Large intestine (tissue), 3 donors: ENCODE data around the gene RAD51B. TPM values are rescaled to one million over a fixed set of nuclear protein-coding genes. Genes with fewer than 3 reads are reported as not detected.

Experiments
- DNase-seq, 2 donors: peaks; one replicate each; pipeline versions ENCODE4 v3.0.0 to v3.0.0-alpha.2; 2013
- H3K27ac ChIP-seq: one replicate; pipeline ENCODE4 v1.5.1; 2013; ENCODE audit warnings: low read length
- H3K27me3 ChIP-seq: 2 replicates; pipeline ENCODE4 v1.6.1; 2013; ENCODE audit warnings: low read length; ENCODE audit not compliant: control insufficient read depth, insufficient read depth
- H3K36me3 ChIP-seq: 2 replicates; pipeline ENCODE4 v1.6.1; 2013; ENCODE audit warnings: low read length; ENCODE audit not compliant: control insufficient read depth, insufficient read depth
- H3K4me1 ChIP-seq: one replicate; pipeline ENCODE4 v1.6.1; 2013; ENCODE audit warnings: low read length; ENCODE audit not compliant: control insufficient read depth, insufficient read depth
- H3K4me3 ChIP-seq: one replicate; pipeline ENCODE4 v1.5.1; 2013; ENCODE audit warnings: low read length
- H3K9me3 ChIP-seq: one replicate; pipeline ENCODE4 v1.6.1; 2013; ENCODE audit warnings: mild to moderate bottlenecking, low read depth, low read length, moderate library complexity; ENCODE audit not compliant: control insufficient read depth
- WGBS: methylation state at CpG from one replicate; pipeline ENCODE4 v1.1.5; 2013; ENCODE audit warnings: low lambda C conversion rate; ENCODE audit not compliant: insufficient coverage; 5-methylcytosine and 5-hydroxymethylcytosine counted together
- polyA plus RNA-seq: library from polyadenylated mRNA; unstranded; fragments of 120-200 nt; gene quantifications from one replicate; pipeline ENCODE4 v1.2.1, GENCODE V29; 2013

RAD51B gene
- polyA plus RNA-seq, 1 donor, result 6.4 TPM

- no peak for DNase-seq
- no peak overlapping the region for H3K4me3 ChIP-seq
- H3K36me3 ChIP-seq, result peaks cover 4% of the 10 kb centered on the region
- WGBS, result 80% methylated on average over 1 of the region's 1 CpG
- no peaks in the 10 kb centered on the region for H3K4me1 ChIP-seq
- no peaks in the 10 kb centered on the region for H3K9me3 ChIP-seq
- no peak overlapping the region for H3K27ac ChIP-seq
- H3K27me3 ChIP-seq, result no peaks in the 10 kb centered on the region
Measured at GRCh38 chr14:67833403-67833802, 13.8 kb downstream of the RAD51B start.

GRCh38 chr14:67835596-67835995 lies 16.0 kb downstream of the RAD51B start:
- no peaks in the 10 kb centered on the region for H3K9me3 ChIP-seq
- DNase-seq, result no peak
- H3K36me3 ChIP-seq, result peaks cover 4% of the 10 kb centered on the region
- no peaks in the 10 kb centered on the region for H3K27me3 ChIP-seq
- H3K4me3 ChIP-seq, result no peak overlapping the region
- H3K4me1 ChIP-seq, result no peaks in the 10 kb centered on the region
- no peak overlapping the region for H3K27ac ChIP-seq

GRCh38 chr14:67837011-67837624 lies 17.5 kb downstream of the RAD51B start:
- Histone ChIP-seq H3K36me3 (peaks cover 4% of the 10 kb centered on the region), H3K4me3 (no peak overlapping the region), H3K27me3 (no peaks in the 10 kb centered on the region), H3K27ac (no peak overlapping the region), H3K4me1 (no peaks in the 10 kb centered on the region), H3K9me3 (no peaks in the 10 kb centered on the region)
- WGBS, result no CpG with 5 or more reads among the region's 2 CpGs
- peak; percentile 57 to 69 for DNase-seq

- H3K9me3 ChIP-seq, result peaks cover 14% of the 10 kb centered on the region
- no peak overlapping the region for H3K4me3 ChIP-seq
- no peaks in the 10 kb centered on the region for H3K36me3 ChIP-seq
- H3K27ac ChIP-seq, result no peak overlapping the region
- no peaks in the 10 kb centered on the region for H3K27me3 ChIP-seq
- WGBS, result no CpG with 5 or more reads among the region's 17 CpGs
- no peaks in the 10 kb centered on the region for H3K4me1 ChIP-seq
- no peak for DNase-seq
Measured at GRCh38 chr14:67846029-67846610, 26.5 kb downstream of the RAD51B start.

GRCh38 chr14:67850066-67850830 lies 30.7 kb downstream of the RAD51B start:
- Histone ChIP-seq H3K27ac (no peak overlapping the region), H3K4me3 (no peak overlapping the region), H3K9me3 (peaks cover 14% of the 10 kb centered on the region), H3K36me3 (no peaks in the 10 kb centered on the region), H3K27me3 (no peaks in the 10 kb centered on the region), H3K4me1 (no peaks in the 10 kb centered on the region)
- no peak for DNase-seq
- WGBS, result 89% methylated on average over 3 of the region's 9 CpGs

GRCh38 chr14:67851785-67852410 lies 32.3 kb downstream of the RAD51B start:
- H3K27ac ChIP-seq, result no peak overlapping the region
- H3K9me3 ChIP-seq, result peaks cover 8% of the 10 kb centered on the region
- no CpG with 5 or more reads among the region's 9 CpGs for WGBS
- DNase-seq, result peak in 1 of 2 donors; percentile 9
- H3K36me3 ChIP-seq, result no peaks in the 10 kb centered on the region
- H3K4me3 ChIP-seq, result no peak overlapping the region
- no peaks in the 10 kb centered on the region for H3K4me1 ChIP-seq
- no peaks in the 10 kb centered on the region for H3K27me3 ChIP-seq

GRCh38 chr14:67852926-67853604 lies 33.5 kb downstream of the RAD51B start:
- H3K9me3 ChIP-seq, result peaks cover 5% of the 10 kb centered on the region
- H3K36me3 ChIP-seq, result no peaks in the 10 kb centered on the region
- no peak overlapping the region for H3K4me3 ChIP-seq
- no peaks in the 10 kb centered on the region for H3K4me1 ChIP-seq
- H3K27ac ChIP-seq, result no peak overlapping the region
- no peaks in the 10 kb centered on the region for H3K27me3 ChIP-seq
- DNase-seq, result no peak

- H3K27ac ChIP-seq, result no peak overlapping the region
- no peak for DNase-seq
- peaks cover 5% of the 10 kb centered on the region for H3K9me3 ChIP-seq
- WGBS, result 85% methylated on average over 3 of the region's 3 CpGs
- H3K4me1 ChIP-seq, result no peaks in the 10 kb centered on the region
- no peaks in the 10 kb centered on the region for H3K36me3 ChIP-seq
- no peak overlapping the region for H3K4me3 ChIP-seq
- no peaks in the 10 kb centered on the region for H3K27me3 ChIP-seq
Measured at GRCh38 chr14:67853715-67854114, 34.1 kb downstream of the RAD51B start.

GRCh38 chr14:67856827-67857226 lies 37.2 kb downstream of the RAD51B start:
- no peaks in the 10 kb centered on the region for H3K9me3 ChIP-seq
- WGBS, result 100% methylated on average over 1 of the region's 2 CpGs
- H3K36me3 ChIP-seq, result no peaks in the 10 kb centered on the region
- no peak overlapping the region for H3K4me3 ChIP-seq
- no peaks in the 10 kb centered on the region for H3K4me1 ChIP-seq
- H3K27ac ChIP-seq, result no peak overlapping the region
- no peak for DNase-seq
- H3K27me3 ChIP-seq, result no peaks in the 10 kb centered on the region

- Histone ChIP-seq H3K27ac (no peak overlapping the region), H3K27me3 (no peaks in the 10 kb centered on the region), H3K9me3 (no peaks in the 10 kb centered on the region), H3K36me3 (no peaks in the 10 kb centered on the region), H3K4me3 (no peak overlapping the region), H3K4me1 (no peaks in the 10 kb centered on the region)
- DNase-seq, result no peak
- WGBS, result 100% methylated on average over 1 of the region's 20 CpGs
Measured at GRCh38 chr14:67857778-67858350, 38.3 kb downstream of the RAD51B start.
